GM20431 (cell line): ENCODE data around the gene TIMM13.
"Not testable (repeated sequence)": the region's sequence is repeated elsewhere in the genome, so short reads cannot be mapped to it uniquely, and the experiment has no call there.

Source experiments
- in situ Hi-C: fragments of 300-500 bp; cut with MseI, MboI; formaldehyde crosslinking; loops from one replicate; pipeline ENCODE4 v1.15.0; 2020; ENCODE audit warnings: low sequenced_read_pairs; ENCODE audit not compliant: unreplicated experiment

Gene TIMM13

GRCh38 chr19:2427429-2428320, at the start of gene TIMM13:
TIMM13 (minus strand) TSS chr19:2427586; CDS start chr19:2427533, 53 bp downstream.
- in situ Hi-C loops, result no loop called here

GRCh38 chr19:2476451-2477140, 49.2 kb upstream of the TIMM13 start:
- in situ Hi-C loops, result loop anchor here (10.0 kb wide), 1 partner anchor 138 kb away; no protein-coding TSS in a partner anchor

GRCh38 chr19:2475702-2476450, 48.5 kb upstream of the TIMM13 start, which contains the start of gene GADD45B:
GADD45B (plus strand) TSS chr19:2476127; CDS start chr19:2476359, 232 bp downstream.
- in situ Hi-C loops, result loop anchor here (10.0 kb wide), 1 partner anchor 139 kb away; no protein-coding TSS in a partner anchor

GRCh38 chr19:2475018-2475701, 47.8 kb upstream of the TIMM13 start:
- in situ Hi-C loops, result loop anchor here (10.0 kb wide), 1 partner anchor 140 kb away; no protein-coding TSS in a partner anchor

GRCh38 chr19:2474232-2475017, 47.0 kb upstream of the TIMM13 start:
- in situ Hi-C loops, result loop anchor here (10.0 kb wide), 1 partner anchor 140 kb away; no protein-coding TSS in a partner anchor

GRCh38 chr19:2469915-2470200, 42.5 kb upstream of the TIMM13 start:
- in situ Hi-C loops, result loop anchor here (10.0 kb wide), 1 partner anchor 145 kb away; no protein-coding TSS in a partner anchor

- in situ Hi-C loops, result no loop called here
Observed at GRCh38 chr19:2469102-2469914, 41.9 kb upstream of the TIMM13 start.

- in situ Hi-C loops, result no loop called here
Observed at GRCh38 chr19:2468596-2468995, 41.2 kb upstream of the TIMM13 start.

GRCh38 chr19:2464389-2464788, 37.0 kb upstream of the TIMM13 start:
- in situ Hi-C loops, result no loop called here

GRCh38 chr19:2463694-2464093, 36.3 kb upstream of the TIMM13 start:
- in situ Hi-C loops, result not testable (repeated sequence)

- in situ Hi-C loops, result no loop called here
Observed at GRCh38 chr19:2462635-2463421, 35.4 kb upstream of the TIMM13 start.

GRCh38 chr19:2461751-2462634, 34.6 kb upstream of the TIMM13 start:
- in situ Hi-C loops, result no loop called here

- in situ Hi-C loops, result no loop called here
Observed at GRCh38 chr19:2460245-2460644, 32.9 kb upstream of the TIMM13 start.

GRCh38 chr19:2458776-2459175, 31.4 kb upstream of the TIMM13 start:
- in situ Hi-C loops, result not testable (repeated sequence)

- in situ Hi-C loops, result no loop called here
Observed at GRCh38 chr19:2458054-2458453, 30.7 kb upstream of the TIMM13 start.

- in situ Hi-C loops, result no loop called here
Observed at GRCh38 chr19:2457394-2458037, 30.1 kb upstream of the TIMM13 start.
